Glomerular endothelial cell (primary cell): ENCODE results near the gene TFEB. TPM values are rescaled to one million over a fixed set of nuclear protein-coding genes. Genes with fewer than 3 reads are reported as not detected.

Source experiments
- DNase-seq: peaks from one replicate; pipeline ENCODE4 v3.0.0-alpha.2; 2011; ENCODE audit warnings: low read depth, low spot score; ENCODE audit errors: extremely low read depth
- total RNA-seq: library from RNA; depleted of rRNA; stranded (reverse); fragments of >200 nt; gene quantifications from 2 replicates; pipeline ENCODE4 v1.2.3, GENCODE V29; 2015

The TFEB gene
- total RNA-seq, 1 donor from 2014 or later: 4.4 TPM

DNA sequence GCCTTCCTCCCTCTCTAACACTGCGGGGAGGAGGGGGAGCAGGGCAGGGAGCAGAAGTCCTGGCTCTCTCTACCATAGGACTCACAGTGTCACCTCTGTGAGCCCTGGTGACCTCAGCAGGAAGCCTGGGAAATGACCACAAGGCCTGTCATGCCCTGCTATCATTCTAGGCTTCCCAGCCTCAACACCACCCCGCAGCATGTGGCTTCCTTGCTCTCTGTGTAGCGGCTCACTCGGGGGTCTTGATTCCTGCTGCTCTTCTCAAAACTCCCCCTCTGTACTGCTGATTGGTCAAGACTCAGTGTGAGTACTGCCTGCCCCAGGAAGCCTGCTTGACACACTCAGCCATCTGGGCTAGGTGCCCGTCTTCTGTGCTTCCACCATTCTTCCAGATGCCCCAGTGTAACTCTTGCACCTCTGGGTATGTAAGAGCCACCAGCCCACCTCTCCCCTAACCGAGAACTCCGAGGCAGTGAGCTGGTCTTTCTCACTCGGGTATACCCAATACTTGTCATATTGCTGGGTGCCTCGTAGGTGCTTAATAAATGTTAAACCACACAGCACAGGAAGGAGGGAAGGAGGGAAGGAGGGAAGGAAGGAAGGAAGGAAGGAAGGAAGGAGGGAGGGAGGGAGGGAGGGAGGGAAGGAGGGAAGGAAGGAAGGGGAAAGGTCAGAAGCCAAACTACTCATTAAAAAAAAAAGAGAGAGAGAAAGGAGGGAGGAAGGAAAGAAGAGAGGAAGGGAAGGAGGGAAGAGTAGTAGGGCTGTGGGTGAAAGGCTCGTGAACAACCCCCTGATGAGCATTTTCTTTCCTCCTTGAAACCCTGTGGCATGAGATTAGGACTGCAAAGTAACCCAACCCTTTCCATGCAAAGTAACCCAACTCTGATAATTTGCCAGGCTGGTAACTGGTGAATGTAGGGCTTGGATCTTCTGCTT lies 92.2 kb downstream of the TFEB start:
- no peak for DNase-seq

DNA sequence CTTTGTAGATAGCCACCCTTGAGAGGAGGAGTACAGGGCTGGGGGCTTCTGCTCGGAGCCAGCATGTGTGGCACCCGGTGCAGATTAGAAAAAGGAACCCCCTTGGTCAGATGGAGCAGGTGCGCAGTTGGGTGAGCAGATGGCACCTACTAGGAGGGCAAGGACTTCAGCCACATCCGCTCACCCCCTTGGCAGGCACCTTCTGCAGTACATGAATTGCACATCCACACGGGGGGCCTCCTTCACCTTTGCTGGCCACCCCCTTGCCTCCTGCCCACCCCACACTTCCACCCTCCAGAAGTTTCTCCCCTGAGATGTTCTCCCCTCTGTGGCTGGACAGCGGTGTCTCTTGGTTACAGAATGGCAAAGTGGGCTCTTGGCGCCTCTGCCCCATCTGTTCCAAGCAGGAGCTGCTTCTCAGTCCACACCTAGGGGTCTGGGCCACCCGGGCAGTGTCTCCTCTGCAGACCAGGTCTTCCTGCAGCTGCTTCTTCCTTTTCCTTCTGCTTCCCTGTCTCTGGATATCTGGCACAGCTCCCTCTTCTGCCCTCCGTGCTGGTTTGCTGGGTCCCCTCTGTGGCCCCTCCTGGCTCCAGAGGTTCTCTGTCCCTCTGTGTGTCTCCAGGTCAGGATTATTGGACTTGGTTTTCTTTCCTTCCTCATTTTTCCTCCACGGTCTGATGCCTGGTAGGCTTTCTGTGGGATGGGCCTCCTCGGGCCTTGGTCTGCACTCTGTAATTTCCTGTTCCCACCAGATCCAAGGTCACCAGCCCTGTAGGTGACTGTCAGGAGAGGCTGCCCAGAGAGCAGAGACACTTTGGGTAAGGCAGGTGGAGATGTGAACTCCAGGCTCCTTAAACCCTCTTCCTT lies 93.1 kb downstream of the TFEB start:
- DNase-seq: no peak

DNA sequence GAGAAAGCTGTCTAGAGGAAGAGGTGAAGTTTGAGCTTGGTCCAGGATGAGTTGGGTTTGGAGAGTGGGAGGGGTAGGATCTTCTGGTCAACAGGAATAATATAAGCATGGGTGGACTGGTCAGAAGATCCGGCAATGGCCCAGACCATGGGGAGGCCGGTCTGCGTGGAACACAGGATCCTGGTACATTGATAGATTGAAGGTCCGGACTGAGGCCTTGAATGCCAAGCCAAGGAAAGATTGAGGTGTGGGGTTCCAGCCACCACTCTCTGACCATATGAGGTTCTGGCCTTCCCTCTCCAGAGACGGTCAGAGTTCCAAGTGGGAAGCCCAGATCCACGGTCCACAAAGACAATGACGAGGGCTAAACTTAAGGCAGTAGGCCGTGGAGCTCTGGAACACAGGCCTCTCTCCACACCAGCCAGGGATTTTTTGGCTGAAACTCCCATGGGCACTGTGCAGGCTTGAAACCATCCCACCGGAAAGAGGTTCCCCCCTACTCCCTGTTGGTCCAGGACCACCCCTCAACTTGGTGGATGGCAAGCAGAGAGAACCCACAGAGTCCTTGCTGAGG lies 94.0 kb downstream of the TFEB start:
- DNase-seq: no peak

DNA sequence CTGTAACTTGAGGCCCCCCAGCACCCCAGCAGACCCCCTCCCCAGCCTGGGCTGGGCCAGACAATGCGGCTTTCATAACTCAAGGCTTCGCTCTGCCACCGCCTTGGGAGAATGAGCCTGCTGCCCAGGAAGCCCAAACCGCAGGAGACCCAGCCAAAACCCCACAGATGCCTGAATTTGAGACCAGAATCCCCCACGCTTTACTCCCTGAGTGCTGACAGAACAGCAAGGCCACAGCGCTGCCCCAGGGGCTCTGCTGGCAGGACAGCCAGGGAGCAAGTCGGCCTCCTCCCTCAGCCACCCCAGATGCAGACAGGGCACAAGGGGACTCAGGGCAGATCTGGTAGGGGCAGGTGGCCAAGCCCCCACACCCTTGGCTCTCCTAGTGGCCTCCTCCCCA lies 95.0 kb downstream of the TFEB start:
- DNase-seq: no peak

DNA sequence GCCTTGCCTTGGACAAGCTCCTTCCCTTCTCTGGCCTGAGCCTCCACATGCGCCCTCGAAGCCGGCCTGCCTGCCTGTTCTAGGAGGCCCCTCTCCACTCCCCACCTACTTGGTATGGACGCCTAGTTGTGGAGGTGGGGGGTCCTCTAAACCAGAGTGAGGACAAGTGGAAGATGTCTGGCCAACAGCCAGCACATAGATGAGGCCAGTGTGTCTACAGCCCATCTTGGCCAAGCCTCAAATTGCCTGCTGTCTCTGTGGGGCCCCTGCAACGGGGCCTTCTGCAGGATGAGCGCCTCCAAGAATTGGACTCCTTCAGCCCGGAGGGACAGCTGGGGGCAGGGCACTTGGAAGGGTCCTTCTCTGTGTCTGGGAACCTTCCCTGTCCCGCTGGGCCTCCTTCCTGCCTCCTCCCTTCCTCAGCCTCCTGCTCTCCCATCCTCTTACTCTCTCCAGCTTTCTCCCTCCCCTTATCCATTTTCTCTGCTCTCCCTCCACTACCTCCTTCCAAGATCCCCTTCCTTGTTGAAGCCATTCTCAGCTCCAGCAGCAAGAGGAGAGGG lies 95.5 kb downstream of the TFEB start:
- DNase-seq: no peak

DNA sequence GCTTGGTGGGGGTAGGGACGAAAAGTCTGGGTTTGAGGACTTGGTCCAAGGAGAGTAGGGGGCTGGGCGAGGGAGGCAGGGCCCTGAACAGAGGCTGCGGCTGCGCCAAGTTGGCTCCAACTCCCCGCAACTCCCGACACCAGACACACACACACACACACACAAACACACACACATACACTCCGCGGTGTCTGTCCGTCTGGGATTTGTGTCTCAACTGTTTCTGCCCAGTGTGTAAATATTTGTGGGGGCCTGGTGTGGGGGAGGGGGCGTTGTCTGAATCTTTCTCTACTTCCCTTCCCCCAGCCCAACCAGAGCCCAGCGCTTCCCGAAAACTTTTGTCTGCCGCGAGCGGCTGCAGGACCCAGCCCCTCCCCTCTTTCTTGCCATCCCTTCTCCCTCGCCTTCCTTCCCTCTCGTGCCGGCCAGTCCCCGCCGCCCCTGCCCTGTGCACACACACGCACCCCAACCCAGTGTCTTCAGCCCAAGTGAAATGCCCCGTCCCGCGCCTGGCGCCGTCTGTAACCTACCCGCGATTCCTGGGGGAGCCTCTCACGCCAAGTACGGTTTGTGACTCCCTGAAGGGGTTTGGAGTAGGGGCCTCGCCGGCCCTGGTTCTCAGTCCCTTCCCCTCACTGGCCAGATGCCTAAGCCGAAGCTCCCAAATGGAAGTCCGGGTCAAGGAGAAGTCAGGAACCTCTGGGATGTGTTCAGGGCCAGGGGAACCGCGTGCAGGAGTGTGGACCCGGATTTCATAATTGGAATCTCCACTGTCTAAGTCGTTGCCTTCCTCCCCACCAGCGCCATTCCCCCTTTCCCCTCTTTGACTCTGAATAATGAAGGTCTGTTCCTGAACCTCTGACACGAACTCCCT lies 96.2 kb downstream of the TFEB start:
- DNase-seq: no peak

DNA sequence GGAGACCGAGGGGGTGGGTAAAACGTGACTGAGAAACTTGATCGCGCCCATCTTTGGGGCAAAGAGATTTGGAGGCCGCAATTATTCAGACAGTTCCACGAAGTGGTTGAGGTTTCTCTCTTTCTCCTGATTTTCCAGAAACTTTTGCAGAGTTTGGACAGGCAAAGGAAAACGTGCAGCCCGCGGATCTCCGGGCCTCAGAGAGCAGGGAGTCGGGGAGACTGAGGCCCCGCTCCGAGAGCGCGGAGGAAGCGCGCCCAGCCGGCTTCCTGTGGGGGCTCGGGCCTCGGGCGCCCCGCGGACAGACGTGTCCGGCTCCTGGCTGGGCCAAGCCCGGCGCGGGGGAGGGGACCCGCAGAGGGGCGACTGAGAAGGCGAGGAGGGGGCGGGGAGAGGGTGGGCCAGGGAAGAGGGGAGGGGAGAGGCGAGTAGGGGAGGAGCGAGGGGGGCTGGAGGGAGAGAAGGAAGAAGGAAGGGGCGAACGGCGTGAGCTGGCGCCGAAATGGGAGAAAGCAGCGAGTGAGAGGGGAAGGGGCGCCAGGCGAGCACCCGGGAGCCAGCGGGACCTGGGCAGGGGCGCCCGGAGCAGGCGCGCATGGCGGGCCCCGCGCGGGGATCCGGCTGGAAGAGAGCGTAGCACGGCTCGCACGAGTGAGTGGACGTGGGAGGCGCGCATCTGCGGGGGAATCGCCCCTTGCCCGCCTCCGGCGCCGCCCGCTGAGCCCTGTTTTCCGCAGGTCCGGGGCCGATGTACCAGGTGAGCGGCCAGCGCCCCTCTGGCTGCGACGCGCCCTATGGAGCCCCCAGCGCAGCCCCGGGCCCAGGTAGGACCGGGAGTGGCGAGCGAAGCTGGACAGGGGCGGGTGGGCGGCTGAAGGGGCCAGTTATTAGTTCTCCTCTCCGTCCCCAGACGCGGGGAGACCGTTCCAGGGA lies 97.1 kb downstream of the TFEB start, which contains the start of gene MDFI:
MDFI (plus strand) TSS at position 467 of the 933 bp plus-strand sequence; CDS start at position 749, 282 bp downstream.
- DNase-seq: no peak

DNA sequence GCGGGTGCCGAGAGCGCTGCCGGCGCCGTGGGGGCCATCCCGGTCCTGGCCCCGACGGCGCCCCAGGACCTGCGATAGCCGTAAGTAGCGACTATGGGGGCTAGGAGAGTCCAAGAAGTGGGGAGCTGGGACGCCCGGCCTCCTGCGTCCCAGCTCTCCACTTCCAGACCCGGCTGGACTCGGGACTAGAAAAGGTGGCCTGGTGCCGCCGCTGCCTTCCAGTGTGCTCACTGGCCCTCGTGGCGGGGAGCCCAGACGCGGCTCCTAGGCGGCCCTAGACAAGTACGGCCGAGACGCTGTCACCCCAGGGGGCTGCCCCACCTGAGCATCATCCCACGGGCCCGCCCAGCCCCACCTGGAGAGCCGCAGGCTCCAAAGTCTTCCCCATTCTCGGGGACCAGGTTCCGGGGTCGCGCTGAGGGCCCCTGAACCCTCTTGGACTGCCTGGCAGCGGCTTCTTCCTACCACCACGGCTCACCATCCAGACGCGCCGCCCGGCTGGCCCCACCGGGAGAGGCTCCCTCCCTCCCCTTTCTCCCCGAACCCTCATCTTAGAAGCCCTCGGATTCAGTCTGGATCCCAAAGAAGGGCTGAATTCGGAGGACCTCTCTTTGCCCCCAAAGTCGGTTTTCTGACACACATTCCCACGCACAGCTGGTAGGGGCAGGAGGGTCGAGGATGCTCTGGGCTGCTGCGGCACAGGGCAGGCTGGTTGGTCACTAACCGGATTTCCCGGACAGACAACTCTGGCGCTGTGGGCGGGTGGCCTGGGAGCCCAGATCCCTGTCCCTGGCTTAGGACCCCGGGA lies 98.0 kb downstream of the TFEB start:
- no peak for DNase-seq

DNA sequence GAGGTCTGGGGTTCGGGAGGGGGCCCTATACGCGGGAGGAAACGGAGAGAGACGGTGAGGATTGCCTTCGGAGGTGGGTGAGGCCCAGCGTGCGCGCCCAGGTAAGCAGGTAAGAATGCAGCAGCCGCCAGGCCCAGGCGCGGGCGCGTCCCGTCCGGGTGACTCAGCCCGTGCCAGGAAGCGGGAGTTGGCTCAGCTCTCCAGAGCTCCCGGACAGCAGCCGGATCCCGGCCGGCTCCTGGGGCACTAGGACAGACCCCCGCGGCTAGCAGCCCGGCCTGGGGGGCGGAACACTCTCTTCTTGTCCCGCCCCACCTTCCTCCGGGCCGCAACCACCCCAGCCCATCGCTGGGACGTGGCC lies 98.6 kb downstream of the TFEB start:
- DNase-seq: no peak

DNA sequence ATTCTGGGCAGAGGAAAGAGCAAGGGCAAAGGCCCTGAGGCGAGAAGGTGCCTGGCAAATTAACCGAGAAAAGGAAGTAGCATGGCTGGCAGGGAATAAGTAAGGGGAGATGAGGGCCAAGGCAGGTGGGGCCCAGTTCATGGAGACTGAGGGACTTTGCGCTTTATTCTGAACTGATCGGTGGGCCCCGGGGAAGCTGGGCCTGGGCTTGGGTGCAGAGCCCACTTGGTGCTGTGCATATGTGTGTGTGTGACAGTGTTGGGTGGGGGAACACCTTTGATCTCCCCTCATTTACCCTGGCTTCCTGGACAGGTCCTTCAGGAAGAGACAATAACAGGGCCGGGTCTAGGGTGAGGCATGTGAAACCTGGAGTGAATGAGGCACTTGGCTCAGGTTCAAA lies 100.0 kb downstream of the TFEB start:
- no peak for DNase-seq

DNA sequence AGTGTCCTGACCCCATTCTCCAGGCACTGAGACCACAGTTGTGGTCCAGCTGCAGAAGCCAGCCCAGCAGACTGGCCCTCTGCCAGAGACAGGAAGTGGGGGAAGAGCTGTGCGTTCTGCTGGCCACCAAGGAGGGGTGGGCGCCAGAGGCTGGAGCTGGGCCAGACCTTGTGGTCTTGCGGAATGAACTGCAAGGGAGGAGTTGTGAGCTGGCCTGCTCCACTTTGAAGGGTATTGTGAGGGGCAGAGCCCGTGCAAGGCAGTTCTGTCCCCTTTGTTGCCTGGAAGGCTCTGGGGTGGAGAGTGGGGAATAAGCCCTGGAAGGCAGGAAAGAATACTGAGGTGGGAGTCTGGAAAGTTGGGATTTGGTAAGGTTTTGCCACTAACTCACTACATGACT lies 100.8 kb downstream of the TFEB start:
- DNase-seq: no peak

Other genes with a start within 250 kb of the TFEB start
- gene FOXP4, start 189.2 kb downstream of the TFEB start, total RNA-seq: 7.3 and 10.7 TPM in 2 replicates
- 28.2 and 34.7 TPM in 2 replicates for gene MDFI, start 97.1 kb downstream of the TFEB start, total RNA-seq
- not detected in 2 replicates for gene PGC, start 11.8 kb upstream of the TFEB start, total RNA-seq
- gene FRS3, start 44.3 kb upstream of the TFEB start, total RNA-seq: 1.6 and 3.4 TPM in 2 replicates
- gene PRICKLE4, start 45.2 kb upstream of the TFEB start, total RNA-seq: 5.4 and 6.4 TPM in 2 replicates
- gene TOMM6, start 52.1 kb upstream of the TFEB start, total RNA-seq: 169 and 172 TPM in 2 replicates
- 1.8 and 4.1 TPM in 2 replicates for gene USP49, start 159.8 kb upstream of the TFEB start, total RNA-seq
- 22.0 and 22.6 TPM in 2 replicates for gene MED20, start 185.5 kb upstream of the TFEB start, total RNA-seq
- 11.5 and 24.3 TPM in 2 replicates for gene BYSL, start 185.9 kb upstream of the TFEB start, total RNA-seq
- gene CCND3, start 206.2 kb upstream of the TFEB start, total RNA-seq: 82.9 and 99.4 TPM in 2 replicates